Breast epithelium (tissue), 3 donors: ENCODE measurements around the gene ZNF503.

ENCODE experiments used
- CTCF ChIP-seq, 3 donors: fragments of 450-650 bp; IDR thresholded peaks; one replicate each; pipeline ENCODE4 v1.5.1; 2016 to 2017; ENCODE audit warnings: antibody characterized with exemption in 3 of 3, mild to moderate bottlenecking in 3 of 3, moderate library complexity in 3 of 3
- POLR2A ChIP-seq: fragments of 450-650 bp; IDR thresholded peaks from one replicate; pipeline ENCODE4 v1.6.1; 2016; ENCODE audit warnings: antibody characterized with exemption, mild to moderate bottlenecking, moderate library complexity

GRCh38 chr10:75446508-75446907 lies 44.9 kb upstream of the ZNF503 start:
- TF ChIP-seq POLR2A (no peak), CTCF (IDR thresholded peaks at IDR 0.05) (no peak)
